Endothelial cell of umbilical vein (primary cell): ENCODE data around the gene ULK4.

ENCODE experiments used
- CTCF ChIP-seq, 2 donors: IDR thresholded peaks; 1 replicate in 1 of 2; 2 replicates in 1 of 2; pipeline ENCODE4 v1.5.1; 2011; ENCODE audit warnings: low read length in 2 of 2, mild to moderate bottlenecking in 2 of 2, moderate library complexity in 2 of 2, control low read depth in 1 of 2, inconsistent platforms in 1 of 2, low read depth in 1 of 2; ENCODE audit not compliant: insufficient read depth in 1 of 2; ENCODE audit errors: extremely low read depth in 1 of 2
- EZH2 ChIP-seq: IDR thresholded peaks from 2 replicates; pipeline ENCODE4 v1.6.1; 2012; ENCODE audit warnings: borderline replicate concordance, low read depth, mild to moderate bottlenecking, moderate library complexity, low read length, inconsistent platforms; ENCODE audit not compliant: severe bottlenecking
- FOS ChIP-seq: IDR thresholded peaks from 2 replicates; pipeline ENCODE4 v1.6.1; 2011; ENCODE audit warnings: mild to moderate bottlenecking, low read length, moderate library complexity, borderline replicate concordance; ENCODE audit not compliant: insufficient read depth
- MAX ChIP-seq: IDR thresholded peaks from 2 replicates; pipeline ENCODE4 v1.6.1; 2011; ENCODE audit not compliant: insufficient read depth, insufficient read length
- POLR2A ChIP-seq: IDR thresholded peaks from 2 replicates; pipeline ENCODE4 v1.6.1; 2012; ENCODE audit warnings: low read depth, mild to moderate bottlenecking, control low read depth, low read length

GRCh38 chr3:41518626-41519025 lies 443.3 kb downstream of the ULK4 start:
- TF ChIP-seq CTCF (IDR thresholded peaks at IDR 0.05; ENCODE audit: extremely low read depth in 1 of 2, insufficient read depth in 1 of 2, low read depth in 1 of 2, low read length in 2 of 2) (no peak), MAX (no peak), EZH2 (no peak), FOS (no peak), POLR2A (no peak)
